MM.1S (cell line): ENCODE data around the gene TATDN2.

Experiments used
- DNase-seq: peaks from one replicate; pipeline ENCODE4 v3.0.0-alpha.2; 2015
- H2AFZ ChIP-seq: fragments of 300-600 bp; sonication (generic); 2 replicates; pipeline ENCODE4 v1.6.0; 2016; ENCODE audit warnings: antibody characterized with exemption, low read length
- H3F3A ChIP-seq: fragments of 300-600 bp; sonication (generic); 2 replicates; pipeline ENCODE4 v1.6.1; 2016; ENCODE audit warnings: mild to moderate bottlenecking, antibody characterized with exemption, low read length, moderate library complexity, mixed read lengths; ENCODE audit not compliant: insufficient read depth
- H3K27ac ChIP-seq: fragments of 300-600 bp; sonication (generic); 2 replicates; pipeline ENCODE4 v1.5.1; 2016; ENCODE audit warnings: mild to moderate bottlenecking, low read length
- H3K27me3 ChIP-seq: fragments of 300-600 bp; sonication (generic); replicated peaks from 2 replicates; pipeline ENCODE4 v1.6.0; 2016; ENCODE audit warnings: low read length; ENCODE audit not compliant: insufficient read depth
- H3K36me3 ChIP-seq: fragments of 300-600 bp; sonication (generic); replicated peaks from 2 replicates; pipeline ENCODE4 v1.6.1; 2016; ENCODE audit warnings: mild to moderate bottlenecking, low read length, mixed read lengths; ENCODE audit not compliant: insufficient read depth
- H3K4me1 ChIP-seq: fragments of 300-600 bp; sonication (generic); 2 replicates; pipeline ENCODE4 v1.6.1; 2016; ENCODE audit warnings: low read length, mixed read lengths
- H3K4me2 ChIP-seq: fragments of 300-600 bp; sonication (generic); 2 replicates; pipeline ENCODE4 v1.6.0; 2016; ENCODE audit warnings: low read depth, low read length
- H3K4me3 ChIP-seq: fragments of 300-600 bp; sonication (generic); 2 replicates; pipeline ENCODE4 v1.5.1; 2016; ENCODE audit warnings: low read length, mixed read lengths
- H3K79me2 ChIP-seq: fragments of 300-600 bp; sonication (generic); 2 replicates; pipeline ENCODE4 v1.6.1; 2016; ENCODE audit warnings: mixed run types, low read length, mixed read lengths
- H3K9ac ChIP-seq: fragments of 300-600 bp; sonication (generic); 2 replicates; pipeline ENCODE4 v1.6.1; 2016; ENCODE audit warnings: low read length, mixed read lengths
- H3K9me2 ChIP-seq: fragments of 300-600 bp; sonication (generic); replicated peaks from 2 replicates; pipeline ENCODE4 v1.6.1; 2016; ENCODE audit warnings: mild to moderate bottlenecking, low read length, mixed read lengths; ENCODE audit not compliant: insufficient read depth
- H3K9me3 ChIP-seq: fragments of 300-600 bp; sonication (generic); replicated peaks from 2 replicates; pipeline ENCODE4 v1.6.1; 2016; ENCODE audit warnings: mild to moderate bottlenecking, low read length, mixed read lengths; ENCODE audit not compliant: insufficient read depth
- H4K20me1 ChIP-seq: fragments of 300-600 bp; sonication (generic); 2 replicates; pipeline ENCODE4 v1.6.1; 2016; ENCODE audit warnings: mild to moderate bottlenecking, low read length, moderate library complexity, mixed read lengths; ENCODE audit not compliant: insufficient read depth
- CTCF ChIP-seq: fragments of 300-600 bp; sonication (generic); IDR thresholded peaks from 2 replicates; pipeline ENCODE4 v1.5.1; 2016; ENCODE audit warnings: antibody characterized with exemption, low read length, mixed read lengths
- EZH2 ChIP-seq: fragments of 300-600 bp; sonication (generic); optimal IDR thresholded peaks from 2 replicates; pipeline ENCODE3; 2017; ENCODE audit warnings: low read depth, mild to moderate bottlenecking, antibody characterized with exemption, low read length, mixed read lengths
- EZH2phosphoT487 ChIP-seq: fragments of 300-600 bp; sonication (generic); IDR thresholded peaks from 2 replicates; pipeline ENCODE4 v1.6.1; 2018; ENCODE audit warnings: antibody characterized with exemption, low read length

Gene TATDN2

GRCh38 chr3:10322352-10322710 is 74.1 kb downstream of the TATDN2 start:
- H3K9ac ChIP-seq, result no peak overlapping the region
- peaks cover 36% of the 10 kb centered on the region for H3K79me2 ChIP-seq
- no peak overlapping the region for H3K27ac ChIP-seq
- H2AFZ ChIP-seq, result no peak overlapping the region
- TF ChIP-seq EZH2phosphoT487, result no peak
- TF ChIP-seq EZH2, result no peak
- TF ChIP-seq CTCF, result peak; percentile 48
- peaks cover 32% of the 10 kb centered on the region for H3K27me3 ChIP-seq
- H3K36me3 ChIP-seq, result peaks cover 2% of the 10 kb centered on the region; the same call in 1 of the 2 replicates
- H3K9me3 ChIP-seq, result no peaks in the 10 kb centered on the region
- H3K4me2 ChIP-seq, result no peak overlapping the region
- H3K4me3 ChIP-seq, result no peak overlapping the region
- no peaks in the 10 kb centered on the region for H3F3A ChIP-seq
- 0 out of 2 replicates have a peak, but pooled peaks cover 8% of the 10 kb centered on the region for H3K4me1 ChIP-seq
- H4K20me1 ChIP-seq, result peaks cover 8% of the 10 kb centered on the region; the same call in 1 of the 2 replicates
- H3K9me2 ChIP-seq, result no peaks in the 10 kb centered on the region
- no peak for DNase-seq

DNA sequence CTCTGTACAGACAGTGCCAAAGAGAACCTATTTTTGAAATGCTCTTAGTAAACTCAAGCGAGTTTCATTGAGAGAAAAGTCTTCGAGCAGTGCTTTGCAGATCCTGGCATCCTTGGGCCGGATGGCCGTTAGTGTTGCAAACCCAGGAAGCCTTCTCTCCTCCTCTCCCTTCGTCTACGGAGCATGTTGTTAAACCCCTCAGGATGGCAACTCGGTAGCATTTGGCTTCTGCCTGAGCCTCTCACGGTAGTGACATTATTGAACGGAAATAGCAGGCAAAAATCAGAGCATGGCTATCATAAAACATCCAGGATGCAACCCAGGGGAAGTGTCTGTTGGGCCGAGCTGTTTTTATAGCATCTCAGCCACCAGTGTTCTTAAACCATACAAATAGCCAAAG is 79.3 kb downstream of the TATDN2 start:
- Histone ChIP-seq H3F3A (no peaks in the 10 kb centered on the region), H3K4me3 (no peak overlapping the region), H3K27me3 (peaks cover 79% of the 10 kb centered on the region), H3K79me2 (no peaks in the 10 kb centered on the region), H2AFZ (no peak overlapping the region), H3K9ac (no peak overlapping the region), H3K4me2 (no peak overlapping the region), H3K27ac (no peak overlapping the region), H3K9me3 (no peaks in the 10 kb centered on the region), H3K36me3 (no peaks in the 10 kb centered on the region), H3K9me2 (no peaks in the 10 kb centered on the region), H4K20me1 (no peaks in the 10 kb centered on the region), H3K4me1 (no peaks in the 10 kb centered on the region)
- peak; percentile 78 for TF ChIP-seq EZH2
- TF ChIP-seq CTCF, result no peak
- no peak for DNase-seq

- Histone ChIP-seq H3K4me1 (no peaks in the 10 kb centered on the region), H3K9ac (no peak overlapping the region), H2AFZ (no peak overlapping the region), H3F3A (no peaks in the 10 kb centered on the region), H3K79me2 (no peaks in the 10 kb centered on the region), H3K9me3 (no peaks in the 10 kb centered on the region), H3K4me2 (no peak overlapping the region), H3K27ac (no peak overlapping the region), H3K27me3 (peaks cover 81% of the 10 kb centered on the region), H3K36me3 (no peaks in the 10 kb centered on the region), H3K9me2 (no peaks in the 10 kb centered on the region), H4K20me1 (no peaks in the 10 kb centered on the region), H3K4me3 (no peak overlapping the region)
- TF ChIP-seq CTCF (no peak), EZH2phosphoT487 (no peak), EZH2 (no peak)
- no peak for DNase-seq
These were observed 80.3 kb downstream of the TATDN2 start for GRCh38 chr3:10328460-10329071.
